ENCODE results near the gene BET1L. TPM values are rescaled to one million over a fixed set of nuclear protein-coding genes. Genes with fewer than 3 reads are reported as not detected.

The BET1L gene, protein sequence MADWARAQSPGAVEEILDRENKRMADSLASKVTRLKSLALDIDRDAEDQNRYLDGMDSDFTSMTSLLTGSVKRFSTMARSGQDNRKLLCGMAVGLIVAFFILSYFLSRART
- total RNA-seq: 24.0 TPM
- long read RNA-seq, transcript BET1L-201 (3 exons, 2,916 nt): minor isoform, 6 of 53 reads
- long read RNA-seq, transcript BET1L-203 (4 exons, 2,819 nt): major isoform, 21 of 53 reads
- long read RNA-seq, partial matches to known transcripts: 2 of 53 reads
- long read RNA-seq, other reads (novel, unspliced or antisense): 23 of 53 reads

DNA sequence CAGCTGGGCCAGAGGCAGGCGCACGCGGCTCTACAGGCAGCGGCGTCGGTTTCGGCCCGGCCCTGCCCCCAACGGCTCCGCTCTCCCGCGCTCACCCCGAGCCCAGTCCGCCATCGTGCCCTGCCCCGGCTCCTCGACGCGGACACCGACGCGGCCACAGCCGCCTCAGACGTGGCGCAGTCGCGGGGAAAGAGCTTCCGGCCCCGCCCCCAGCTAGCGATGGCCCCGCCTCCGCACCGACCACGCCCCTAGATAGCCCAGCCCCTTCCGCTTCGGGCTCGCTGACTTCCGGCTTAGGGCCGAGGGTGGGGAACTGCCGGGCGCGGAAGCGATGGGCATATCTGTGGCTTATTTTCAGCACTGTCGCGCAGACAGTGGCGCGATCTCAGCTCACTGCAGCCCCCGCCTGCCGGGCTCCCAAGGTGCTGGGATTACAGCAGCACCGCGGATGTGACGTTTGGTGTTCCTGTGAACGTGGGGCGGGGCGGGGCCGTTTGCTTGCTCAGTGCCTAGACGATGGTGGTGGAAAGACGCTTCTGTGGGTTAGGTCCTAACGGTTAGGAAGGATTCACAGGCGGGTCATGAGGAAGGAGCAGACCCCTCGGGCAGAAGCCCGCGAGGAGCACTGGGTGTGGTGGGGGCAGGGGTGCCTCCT is at the start of gene BET1L, which contains the start of gene RIC8A:
Gene BET1L, minus strand, starts transcription at position 192 of the 655 bp plus-strand sequence. Its CDS starts 78 bp downstream, at position 114.
Gene RIC8A, plus strand, starts transcription at position 501 of the 655 bp plus-strand sequence. CDS start 1,147 bp downstream, outside the sequence.
- peak; percentile 95 for DNase-seq
- TF ChIP-seq, protein P1, sequence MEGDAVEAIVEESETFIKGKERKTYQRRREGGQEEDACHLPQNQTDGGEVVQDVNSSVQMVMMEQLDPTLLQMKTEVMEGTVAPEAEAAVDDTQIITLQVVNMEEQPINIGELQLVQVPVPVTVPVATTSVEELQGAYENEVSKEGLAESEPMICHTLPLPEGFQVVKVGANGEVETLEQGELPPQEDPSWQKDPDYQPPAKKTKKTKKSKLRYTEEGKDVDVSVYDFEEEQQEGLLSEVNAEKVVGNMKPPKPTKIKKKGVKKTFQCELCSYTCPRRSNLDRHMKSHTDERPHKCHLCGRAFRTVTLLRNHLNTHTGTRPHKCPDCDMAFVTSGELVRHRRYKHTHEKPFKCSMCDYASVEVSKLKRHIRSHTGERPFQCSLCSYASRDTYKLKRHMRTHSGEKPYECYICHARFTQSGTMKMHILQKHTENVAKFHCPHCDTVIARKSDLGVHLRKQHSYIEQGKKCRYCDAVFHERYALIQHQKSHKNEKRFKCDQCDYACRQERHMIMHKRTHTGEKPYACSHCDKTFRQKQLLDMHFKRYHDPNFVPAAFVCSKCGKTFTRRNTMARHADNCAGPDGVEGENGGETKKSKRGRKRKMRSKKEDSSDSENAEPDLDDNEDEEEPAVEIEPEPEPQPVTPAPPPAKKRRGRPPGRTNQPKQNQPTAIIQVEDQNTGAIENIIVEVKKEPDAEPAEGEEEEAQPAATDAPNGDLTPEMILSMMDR (IDR thresholded peaks at IDR 0.05; ENCODE audit: borderline replicate concordance): no peak
- Histone ChIP-seq H3K4me3 (peak within 1 kb of the TSS; percentile 95), H3K27ac (replicated peaks) (peak within 1 kb of the TSS; percentile 100), H3K9me3 (replicated peaks) (no peaks in the 10 kb centered on the region), H3K4me1 (peaks cover 84% of the 10 kb centered on the region), H3K27me3 (ENCODE audit: low read depth) (no peaks in the 10 kb centered on the region), H3K36me3 (peaks cover 57% of the 10 kb centered on the region)
- intact Hi-C loops (cut with micrococcal nuclease): no loop called here

DNA sequence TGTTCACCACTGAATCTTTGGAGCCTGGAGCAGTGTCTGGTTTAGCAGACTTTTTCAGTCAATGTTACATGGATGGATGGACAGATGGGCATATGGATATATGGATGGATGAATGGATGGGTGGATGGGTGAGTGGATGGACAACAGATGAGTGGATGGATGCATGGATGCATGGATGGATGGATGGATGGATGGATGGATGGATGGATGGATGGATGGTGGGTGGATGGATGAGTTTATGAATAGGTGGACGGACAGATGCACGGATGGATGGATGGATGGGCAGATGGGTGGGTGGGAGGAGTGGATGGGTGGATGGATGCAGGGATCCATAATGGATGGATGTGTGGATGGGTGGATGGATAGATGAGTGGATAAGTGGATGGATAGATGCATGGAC is 48.6 kb upstream of the BET1L start:
- intact Hi-C loops (cut with micrococcal nuclease): no loop called here

DNA sequence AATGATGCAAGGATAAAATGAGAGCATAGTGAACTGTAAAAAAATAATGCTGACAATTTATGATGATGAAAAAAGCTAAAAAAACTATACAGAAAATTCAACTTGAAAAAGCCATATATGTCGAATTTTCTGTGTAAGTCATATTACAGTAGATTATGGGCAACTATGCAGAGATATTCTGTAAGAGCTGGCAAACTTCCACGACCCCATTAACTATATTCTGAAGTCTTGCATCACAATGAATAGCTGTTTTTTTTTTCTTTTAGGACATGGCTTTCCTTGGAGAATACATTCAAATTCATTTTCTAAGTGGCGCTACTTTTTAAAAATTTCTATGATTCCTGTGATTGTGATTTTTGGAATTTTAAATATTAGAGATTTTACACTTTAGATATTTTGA is 48.0 kb upstream of the BET1L start:
- no peak overlapping the region for H3K27ac ChIP-seq (replicated peaks)
- H3K4me3 ChIP-seq: no peak overlapping the region
- H3K4me1 ChIP-seq: no peaks in the 10 kb centered on the region
- peaks cover 11% of the 10 kb centered on the region for H3K27me3 ChIP-seq (ENCODE audit: low read depth)
- DNase-seq: no peak
- intact Hi-C loops (cut with micrococcal nuclease): no loop called here
- TF ChIP-seq, protein P1 (IDR thresholded peaks at IDR 0.05; ENCODE audit: borderline replicate concordance): no peak
- H3K9me3 ChIP-seq (replicated peaks): no peaks in the 10 kb centered on the region
- H3K36me3 ChIP-seq: peaks cover 39% of the 10 kb centered on the region

More for the DNA sequence above, 48.6 kb upstream of the BET1L start:
- Histone ChIP-seq H3K27me3 (ENCODE audit: low read depth) (peaks cover 11% of the 10 kb centered on the region), H3K4me3 (no peak overlapping the region), H3K9me3 (replicated peaks) (no peaks in the 10 kb centered on the region), H3K36me3 (peaks cover 33% of the 10 kb centered on the region), H3K27ac (replicated peaks) (no peak overlapping the region), H3K4me1 (no peaks in the 10 kb centered on the region)
- TF ChIP-seq, protein P1 (IDR thresholded peaks at IDR 0.05; ENCODE audit: borderline replicate concordance): no peak
- no peak for DNase-seq

DNA sequence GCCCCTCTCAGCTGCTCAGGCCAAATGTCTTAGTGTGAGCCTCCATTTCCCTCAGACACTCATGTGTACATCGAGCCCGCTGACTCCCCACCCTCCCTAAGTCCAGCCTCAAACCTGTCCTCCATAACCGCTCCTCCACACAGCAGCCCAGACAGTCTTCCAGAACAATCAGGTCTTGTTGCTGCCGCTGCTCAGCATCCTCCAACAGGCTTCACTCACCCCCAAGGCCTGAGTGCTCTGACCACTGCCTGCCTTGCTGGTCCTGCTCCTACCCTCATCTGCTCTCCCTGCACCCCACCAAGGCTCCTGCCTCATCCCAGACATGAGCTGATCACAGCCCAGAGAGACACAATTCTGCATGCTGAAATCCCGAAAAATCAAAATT is 46.7 kb upstream of the BET1L start:
- H3K9me3 ChIP-seq (replicated peaks): no peaks in the 10 kb centered on the region

DNA sequence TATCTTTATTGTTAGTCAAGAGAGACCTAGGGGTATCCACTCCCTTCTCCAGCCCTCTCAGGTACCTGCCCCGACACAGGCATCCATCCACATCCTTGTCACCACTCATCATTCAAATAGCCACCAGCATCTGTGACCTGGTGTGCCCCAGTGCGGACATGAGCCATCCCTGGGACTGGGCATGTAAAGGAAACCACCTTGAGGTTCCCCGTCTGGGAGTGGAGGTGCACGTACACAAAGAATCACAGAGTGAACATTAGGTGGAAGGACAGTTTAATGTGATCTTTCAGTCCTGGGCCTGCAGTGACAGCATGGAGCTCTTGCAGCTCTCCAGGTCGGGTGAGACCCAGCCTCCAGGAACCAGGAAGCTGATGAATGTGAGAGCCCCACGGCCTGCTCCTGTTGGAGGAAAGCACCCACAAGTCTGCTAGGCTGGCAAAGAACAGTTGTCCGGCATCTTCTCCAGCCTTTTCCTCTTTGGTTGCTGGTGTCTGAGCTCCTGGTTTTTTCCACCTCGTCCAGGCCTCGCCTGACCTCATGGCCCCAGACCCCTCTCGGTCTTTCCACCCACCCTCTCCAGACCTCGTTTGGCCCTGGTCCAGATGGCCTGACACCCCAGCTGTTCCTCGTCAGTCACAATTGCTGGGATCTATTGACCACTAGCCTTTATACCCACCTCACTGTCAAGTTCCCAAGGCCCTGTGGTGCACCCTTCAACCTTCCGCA is 46.1 kb upstream of the BET1L start:
- Histone ChIP-seq H3K4me3 (no peak overlapping the region), H3K27me3 (ENCODE audit: low read depth) (no peaks in the 10 kb centered on the region), H3K4me1 (no peaks in the 10 kb centered on the region), H3K36me3 (peaks cover 57% of the 10 kb centered on the region), H3K9me3 (replicated peaks) (no peaks in the 10 kb centered on the region), H3K27ac (replicated peaks) (no peak overlapping the region)
- TF ChIP-seq, protein P1 (IDR thresholded peaks at IDR 0.05; ENCODE audit: borderline replicate concordance): no peak
- DNase-seq: no peak
- intact Hi-C loops (cut with micrococcal nuclease): no loop called here

More for the DNA sequence above, 46.7 kb upstream of the BET1L start:
- TF ChIP-seq, protein P1 (IDR thresholded peaks at IDR 0.05; ENCODE audit: borderline replicate concordance): no peak
- Histone ChIP-seq H3K4me1 (no peaks in the 10 kb centered on the region), H3K4me3 (no peak overlapping the region), H3K36me3 (peaks cover 52% of the 10 kb centered on the region), H3K27ac (replicated peaks) (no peak overlapping the region), H3K27me3 (ENCODE audit: low read depth) (no peaks in the 10 kb centered on the region)
- no peak for DNase-seq
- intact Hi-C loops (cut with micrococcal nuclease): no loop called here
